Measurements from ENCODE around the gene LGR6. TPM values are rescaled to one million over a fixed set of nuclear protein-coding genes. Genes with fewer than 3 reads are reported as not detected.

Gene LGR6
- total and polyA plus RNA-seq, 2 of the 4 experiments (the other 2 are of a cell fraction), result not detected

DNA sequence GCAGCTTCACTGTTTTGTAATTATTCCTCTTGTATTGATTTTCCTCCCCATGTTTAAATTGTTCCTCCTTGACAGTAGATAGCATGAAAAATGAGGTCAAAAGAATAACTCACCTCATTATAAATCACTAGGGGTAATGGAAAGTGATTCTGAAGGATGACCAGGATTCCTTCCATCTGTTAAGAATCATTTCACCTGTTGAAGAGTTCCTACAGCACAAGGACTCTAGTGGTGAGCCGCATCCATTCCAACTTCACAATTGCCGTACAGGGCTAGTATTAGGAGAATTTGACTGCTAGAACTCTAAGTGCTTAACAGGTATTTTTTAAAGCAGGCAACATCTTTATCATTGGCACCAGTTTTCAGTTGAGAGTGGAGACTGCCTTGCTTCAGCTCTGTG, 168.6 kb downstream of the LGR6 start:
- no peak overlapping the region for H3K9ac ChIP-seq (ENCODE audit: low read depth, low read length)
- H3K4ac ChIP-seq (ENCODE audit: low read depth, low read length), result no peak overlapping the region

More for the DNA sequence above, 168.6 kb downstream of the LGR6 start:
- Histone ChIP-seq H3K4me1 (ENCODE audit: control insufficient read depth, insufficient read depth, low read length) (peaks cover 2% of the 10 kb centered on the region), H2AFZ (replicated peaks; ENCODE audit: low read length, poor library complexity) (no peak overlapping the region), H3K18ac (ENCODE audit: low read depth, low read length) (no peak overlapping the region), H3K14ac (replicated peaks; ENCODE audit: low read depth, low read length) (no peak overlapping the region), H3K27ac (ENCODE audit: insufficient read depth, low read length) (no peak overlapping the region), H2AK9ac (replicated peaks; ENCODE audit: low read depth, low read length, poor library complexity) (no peak overlapping the region), H3K27me3 (ENCODE audit: control insufficient read depth, insufficient read depth, low read length) (no peaks in the 10 kb centered on the region), H2AK5ac (ENCODE audit: low read depth, low read length) (no peak overlapping the region), H2BK15ac (ENCODE audit: low read depth, low read length) (no peak overlapping the region), H2BK120ac (ENCODE audit: low read depth, low read length) (no peak overlapping the region), H3K79me1 (ENCODE audit: low read depth in 1 of 2, low read length in 2 of 2) (peaks cover 9 to 15% of the 10 kb centered on the region in 2 experiments; a peak in 2 of 4 replicates), H4K20me1 (ENCODE audit: insufficient read depth, low read length) (no peaks in the 10 kb centered on the region; the same call in 1 of the 2 replicates), H4K8ac (ENCODE audit: low read depth in 2 of 2, low read length in 2 of 2) (no peak overlapping the region), H4K5ac (ENCODE audit: low read depth, low read length) (no peak overlapping the region), H2BK20ac (ENCODE audit: low read depth, low read length) (no peak overlapping the region), H4K91ac (ENCODE audit: insufficient read depth, low read depth, low read length) (no peak overlapping the region), H3K9me3 (ENCODE audit: control insufficient read depth, insufficient read depth, low read length) (no peaks in the 10 kb centered on the region), H3K4me2 (ENCODE audit: low read depth, low read length) (no peak overlapping the region), H3K36me3 (ENCODE audit: control insufficient read depth, insufficient read depth, low read length) (no peaks in the 10 kb centered on the region), H3K56ac (ENCODE audit: extremely low read depth, insufficient read depth, low read length) (no peak overlapping the region), H3K9me1 (ENCODE audit: insufficient read depth, low read length) (no peaks in the 10 kb centered on the region), H2BK5ac (ENCODE audit: low read depth, low read length, poor library complexity, severe bottlenecking) (no peak overlapping the region), H3K23ac (ENCODE audit: low read depth, low read length) (no peak overlapping the region), H3K4me3 (ENCODE audit: insufficient read depth, low read depth, low read length) (no peak overlapping the region)
- CTCF ChIA-PET, result no interaction called here
- in situ Hi-C loops (cut with MboI; ENCODE audit: low sequenced_read_pairs) (no loop called here), intact Hi-C loops (cut with micrococcal nuclease) (no loop called here), dilution Hi-C loops (cut with HindIII; ENCODE audit: low sequenced_read_pairs, unreplicated experiment) (no loop called here)
- ATAC-seq (ENCODE audit: low read depth) (no peak), DNase-seq (no peak)
- TF ChIP-seq, protein P1, sequence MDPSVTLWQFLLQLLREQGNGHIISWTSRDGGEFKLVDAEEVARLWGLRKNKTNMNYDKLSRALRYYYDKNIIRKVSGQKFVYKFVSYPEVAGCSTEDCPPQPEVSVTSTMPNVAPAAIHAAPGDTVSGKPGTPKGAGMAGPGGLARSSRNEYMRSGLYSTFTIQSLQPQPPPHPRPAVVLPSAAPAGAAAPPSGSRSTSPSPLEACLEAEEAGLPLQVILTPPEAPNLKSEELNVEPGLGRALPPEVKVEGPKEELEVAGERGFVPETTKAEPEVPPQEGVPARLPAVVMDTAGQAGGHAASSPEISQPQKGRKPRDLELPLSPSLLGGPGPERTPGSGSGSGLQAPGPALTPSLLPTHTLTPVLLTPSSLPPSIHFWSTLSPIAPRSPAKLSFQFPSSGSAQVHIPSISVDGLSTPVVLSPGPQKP (IDR thresholded peaks at IDR 0.05; ENCODE audit: borderline replicate concordance, low read depth, low read length), result no peak
- TF ChIP-seq CHD1 (IDR thresholded peaks at IDR 0.05; ENCODE audit: low read depth, low read length) (no peak), NFE2L2 (IDR thresholded peaks at IDR 0.05; ENCODE audit: low read depth, low read length) (no peak), RFX5 (IDR thresholded peaks at IDR 0.05; ENCODE audit: low read depth, low read length) (no peak), FOS (IDR thresholded peaks at IDR 0.05; ENCODE audit: low read depth, low read length) (no peak), RAD21 (IDR thresholded peaks at IDR 0.05; ENCODE audit: low read length) (no peak), MAFK (IDR thresholded peaks at IDR 0.05; ENCODE audit: low read depth, low read length) (no peak), BHLHE40 (IDR thresholded peaks at IDR 0.05; ENCODE audit: low read depth, low read length) (no peak), MXI1 (IDR thresholded peaks at IDR 0.05; ENCODE audit: borderline replicate concordance, low read depth, low read length) (no peak), MAZ (IDR thresholded peaks at IDR 0.05; ENCODE audit: borderline replicate concordance, low read depth, low read length) (no peak), CEBPB (IDR thresholded peaks at IDR 0.05; ENCODE audit: low read depth, low read length) (no peak), SMC3 (IDR thresholded peaks at IDR 0.05; ENCODE audit: low read depth, low read length) (no peak), POLR2A (IDR thresholded peaks at IDR 0.05; ENCODE audit: low read depth, low read length) (no peak), RCOR1 (IDR thresholded peaks at IDR 0.05; ENCODE audit: insufficient replicate concordance, low read length) (no peak)
- TF ChIP-seq, protein P2, sequence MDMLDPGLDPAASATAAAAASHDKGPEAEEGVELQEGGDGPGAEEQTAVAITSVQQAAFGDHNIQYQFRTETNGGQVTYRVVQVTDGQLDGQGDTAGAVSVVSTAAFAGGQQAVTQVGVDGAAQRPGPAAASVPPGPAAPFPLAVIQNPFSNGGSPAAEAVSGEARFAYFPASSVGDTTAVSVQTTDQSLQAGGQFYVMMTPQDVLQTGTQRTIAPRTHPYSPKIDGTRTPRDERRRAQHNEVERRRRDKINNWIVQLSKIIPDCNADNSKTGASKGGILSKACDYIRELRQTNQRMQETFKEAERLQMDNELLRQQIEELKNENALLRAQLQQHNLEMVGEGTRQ (IDR thresholded peaks at IDR 0.05; ENCODE audit: low read depth, low read length), result no peak
- TF ChIP-seq, protein P3, sequence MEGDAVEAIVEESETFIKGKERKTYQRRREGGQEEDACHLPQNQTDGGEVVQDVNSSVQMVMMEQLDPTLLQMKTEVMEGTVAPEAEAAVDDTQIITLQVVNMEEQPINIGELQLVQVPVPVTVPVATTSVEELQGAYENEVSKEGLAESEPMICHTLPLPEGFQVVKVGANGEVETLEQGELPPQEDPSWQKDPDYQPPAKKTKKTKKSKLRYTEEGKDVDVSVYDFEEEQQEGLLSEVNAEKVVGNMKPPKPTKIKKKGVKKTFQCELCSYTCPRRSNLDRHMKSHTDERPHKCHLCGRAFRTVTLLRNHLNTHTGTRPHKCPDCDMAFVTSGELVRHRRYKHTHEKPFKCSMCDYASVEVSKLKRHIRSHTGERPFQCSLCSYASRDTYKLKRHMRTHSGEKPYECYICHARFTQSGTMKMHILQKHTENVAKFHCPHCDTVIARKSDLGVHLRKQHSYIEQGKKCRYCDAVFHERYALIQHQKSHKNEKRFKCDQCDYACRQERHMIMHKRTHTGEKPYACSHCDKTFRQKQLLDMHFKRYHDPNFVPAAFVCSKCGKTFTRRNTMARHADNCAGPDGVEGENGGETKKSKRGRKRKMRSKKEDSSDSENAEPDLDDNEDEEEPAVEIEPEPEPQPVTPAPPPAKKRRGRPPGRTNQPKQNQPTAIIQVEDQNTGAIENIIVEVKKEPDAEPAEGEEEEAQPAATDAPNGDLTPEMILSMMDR (conservative IDR thresholded peaks at IDR 0.05; ENCODE audit: low read depth, low read length), result no peak
- POLR2A ChIA-PET (ENCODE audit: unreplicated experiment), result no interaction called here
- no TSS peak for BruUV-seq (replicated peaks)
- no CpG with 5 or more reads among the region's 2 CpGs for WGBS, 2 experiments (ENCODE audit: extremely low coverage in 2 of 2, insufficient read length in 1 of 2)
